Duodenal mucosa (tissue), 2 donors: ENCODE measurements around the gene RTN3.

Source experiments
- H3K27ac ChIP-seq: one replicate; pipeline ENCODE4 v1.7.0; 2013; ENCODE audit warnings: low read depth, low read length
- H3K27me3 ChIP-seq, 2 donors: one replicate each; pipeline ENCODE4 v1.7.0; 2013; ENCODE audit warnings: low read length in 2 of 2, control low read depth in 1 of 2; ENCODE audit not compliant: insufficient read depth in 2 of 2, control insufficient read depth in 1 of 2
- H3K36me3 ChIP-seq, 2 donors: one replicate each; pipeline ENCODE4 v1.7.0; 2013; ENCODE audit warnings: low read length in 2 of 2, control low read depth in 1 of 2; ENCODE audit not compliant: insufficient read depth in 2 of 2, control insufficient read depth in 1 of 2
- H3K4me1 ChIP-seq, 2 donors: one replicate each; pipeline ENCODE4 v1.7.0; 2013; ENCODE audit warnings: low read length in 2 of 2, control low read depth in 1 of 2; ENCODE audit not compliant: insufficient read depth in 2 of 2, control insufficient read depth in 1 of 2
- H3K4me3 ChIP-seq, 2 donors: one replicate each; pipeline ENCODE4 v1.7.0; 2013; ENCODE audit warnings: low read length in 2 of 2, low read depth in 1 of 2
- H3K9ac ChIP-seq, 2 donors: one replicate each; pipeline ENCODE4 v1.7.0; 2013; ENCODE audit warnings: low read length in 2 of 2, low read depth in 1 of 2
- H3K9me3 ChIP-seq, 2 donors: one replicate each; pipeline ENCODE4 v1.7.0; 2013; ENCODE audit warnings: low read length in 2 of 2, control low read depth in 1 of 2; ENCODE audit not compliant: control insufficient read depth in 1 of 2

Gene RTN3

DNA sequence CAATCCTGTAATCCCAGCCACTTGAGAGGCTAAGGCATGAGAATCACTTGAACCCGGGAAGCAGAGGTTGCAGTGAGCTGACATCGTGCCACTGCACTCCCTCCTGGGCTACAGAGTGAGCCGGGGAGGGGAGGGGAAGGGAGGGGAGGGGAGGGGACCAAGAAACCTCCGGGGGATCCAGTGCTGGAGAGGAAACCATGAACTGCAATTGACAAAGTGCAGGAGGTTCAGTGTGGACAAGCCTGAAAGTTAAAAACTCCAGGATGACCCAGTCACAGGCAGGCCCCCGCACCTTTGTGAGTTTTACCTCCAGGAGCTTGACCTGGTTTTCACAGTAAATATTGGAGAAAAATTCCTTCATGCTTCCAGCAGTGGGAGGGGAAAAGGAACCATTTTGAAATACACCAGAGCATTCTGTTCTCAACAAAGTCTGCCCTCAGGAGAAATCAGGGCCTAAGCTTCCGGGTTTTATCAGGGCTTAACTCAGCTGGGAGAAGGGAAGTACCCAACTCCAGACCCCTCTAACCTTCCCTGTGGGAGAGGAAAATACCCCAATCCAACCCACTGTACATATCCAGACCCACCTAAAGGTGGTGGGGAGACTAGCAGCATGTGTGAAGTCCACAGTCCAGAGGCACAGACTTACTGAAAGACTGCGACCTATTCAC lies 102.8 kb downstream of the RTN3 start:
- Histone ChIP-seq H3K4me3 (no peak overlapping the region), H3K9me3 (no peaks in the 10 kb centered on the region), H3K4me1 (no peaks in the 10 kb centered on the region), H3K9ac (no peak overlapping the region), H3K36me3 (no peaks in the 10 kb centered on the region), H3K27me3 (no peaks in the 10 kb centered on the region), H3K27ac (no peak overlapping the region)

DNA sequence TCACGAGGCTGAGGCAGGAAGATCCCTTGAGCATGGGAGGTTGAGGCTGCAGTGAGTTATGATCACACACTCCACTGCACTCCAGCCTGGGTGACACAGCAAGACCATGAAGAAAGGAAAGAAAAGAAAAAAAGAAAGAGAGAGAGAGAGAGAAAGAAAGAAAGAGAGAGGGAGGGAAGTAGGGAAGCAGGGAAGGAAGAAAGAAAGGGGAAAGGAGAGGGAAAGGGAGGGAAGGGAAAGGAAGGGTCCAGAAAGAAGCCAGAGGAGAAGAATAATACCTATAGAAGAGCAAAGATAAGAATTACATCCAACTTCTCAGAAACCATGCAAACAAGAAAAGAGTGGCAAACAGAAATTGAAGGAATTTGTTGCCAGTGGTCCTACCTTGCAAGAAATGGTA lies 104.5 kb downstream of the RTN3 start:
- Histone ChIP-seq H3K4me1 (no peaks in the 10 kb centered on the region), H3K9ac (no peak overlapping the region)

DNA sequence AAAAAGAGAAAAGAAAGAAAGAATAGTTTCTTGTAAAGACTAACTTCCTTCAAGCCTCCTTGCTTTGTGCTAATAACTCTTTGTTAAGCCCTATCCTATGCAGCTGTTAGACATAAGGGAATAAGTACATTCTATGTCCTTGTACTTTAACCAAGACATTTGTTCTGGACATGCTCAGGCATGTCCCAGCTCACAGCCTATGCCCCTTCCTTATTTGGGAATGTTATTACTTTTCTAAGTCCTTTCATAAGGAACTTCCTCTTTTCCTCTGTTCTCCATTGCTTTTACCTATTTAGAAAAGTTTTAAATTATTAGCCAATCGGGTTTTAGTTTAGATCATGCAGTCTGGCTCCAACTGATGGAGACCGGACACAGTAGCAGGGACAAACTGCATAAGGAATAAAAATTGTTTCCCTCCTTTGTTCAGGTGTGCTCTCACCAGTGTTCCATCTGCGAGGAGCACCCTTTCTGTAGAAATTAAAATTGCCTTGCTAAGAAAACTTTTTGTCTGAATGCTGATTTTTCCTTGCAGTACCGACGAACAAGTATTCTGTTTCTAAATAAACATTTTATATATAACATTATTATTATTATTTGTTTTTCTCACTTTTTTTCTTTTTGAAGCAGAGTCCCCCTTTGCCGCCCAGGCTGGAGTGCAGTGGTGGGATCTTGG lies 110.3 kb downstream of the RTN3 start:
- H3K4me3 ChIP-seq: no peak overlapping the region
- H3K27me3 ChIP-seq: no peaks in the 10 kb centered on the region
- no peaks in the 10 kb centered on the region for H3K4me1 ChIP-seq
- no peak overlapping the region for H3K27ac ChIP-seq
- H3K36me3 ChIP-seq: no peaks in the 10 kb centered on the region
- H3K9ac ChIP-seq: no peak overlapping the region
- H3K9me3 ChIP-seq: peaks cover 0 to 6% of the 10 kb centered on the region in 2 donors

More for the DNA sequence above, 104.5 kb downstream of the RTN3 start:
- H3K27me3 ChIP-seq: no peaks in the 10 kb centered on the region
- no peak overlapping the region for H3K27ac ChIP-seq
- no peaks in the 10 kb centered on the region for H3K9me3 ChIP-seq
- H3K36me3 ChIP-seq: no peaks in the 10 kb centered on the region
- no peak overlapping the region for H3K4me3 ChIP-seq

DNA sequence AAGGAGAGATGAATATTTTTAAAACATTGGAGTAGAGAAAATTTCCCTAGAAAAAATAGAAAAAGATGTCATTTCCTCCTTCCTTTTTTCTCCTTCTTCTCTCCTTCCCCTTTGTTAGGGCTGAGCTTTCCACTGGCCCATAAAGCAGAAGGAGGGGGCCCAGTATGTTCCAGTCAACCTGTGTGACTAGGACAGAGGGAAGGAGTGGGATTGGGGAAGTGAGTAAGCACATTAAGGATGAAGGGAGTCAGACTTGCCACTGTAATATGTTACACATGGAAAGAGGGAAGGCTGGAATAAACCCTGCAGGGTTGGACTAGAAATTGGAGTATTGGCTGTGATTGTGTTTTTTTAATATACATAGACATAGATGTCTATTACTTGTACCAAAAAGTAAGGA lies 111.9 kb downstream of the RTN3 start:
- Histone ChIP-seq H3K4me3 (no peak overlapping the region), H3K9me3 (peaks cover 0 to 6% of the 10 kb centered on the region in 2 donors), H3K9ac (no peak overlapping the region), H3K36me3 (no peaks in the 10 kb centered on the region), H3K27me3 (no peaks in the 10 kb centered on the region), H3K27ac (no peak overlapping the region), H3K4me1 (no peaks in the 10 kb centered on the region)

DNA sequence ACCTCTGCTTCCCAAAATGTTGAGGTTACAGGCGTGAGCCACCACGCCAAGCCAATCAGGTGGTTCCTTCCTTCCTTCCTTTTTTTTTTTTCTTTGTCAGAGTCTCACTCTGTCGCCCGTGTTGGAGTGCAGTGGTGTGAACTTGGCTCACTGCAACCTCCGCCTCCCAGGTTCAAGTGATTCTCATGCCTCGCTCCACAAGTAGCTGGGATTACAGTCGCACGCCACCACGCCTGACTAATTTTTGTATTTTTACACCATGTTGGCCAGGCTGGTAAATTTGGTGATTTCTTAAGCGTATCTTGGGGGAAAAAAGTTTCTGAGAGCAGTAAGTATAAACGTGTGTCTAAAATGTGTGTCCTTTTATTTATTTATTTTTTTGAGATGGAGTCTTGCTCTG lies 113.8 kb downstream of the RTN3 start:
- no peaks in the 10 kb centered on the region for H3K27me3 ChIP-seq
- no peaks in the 10 kb centered on the region for H3K36me3 ChIP-seq
- peaks cover 0 to 6% of the 10 kb centered on the region in 2 donors for H3K9me3 ChIP-seq
- H3K4me1 ChIP-seq: no peaks in the 10 kb centered on the region
- H3K27ac ChIP-seq: no peak overlapping the region
- H3K4me3 ChIP-seq: no peak overlapping the region
- H3K9ac ChIP-seq: no peak overlapping the region

DNA sequence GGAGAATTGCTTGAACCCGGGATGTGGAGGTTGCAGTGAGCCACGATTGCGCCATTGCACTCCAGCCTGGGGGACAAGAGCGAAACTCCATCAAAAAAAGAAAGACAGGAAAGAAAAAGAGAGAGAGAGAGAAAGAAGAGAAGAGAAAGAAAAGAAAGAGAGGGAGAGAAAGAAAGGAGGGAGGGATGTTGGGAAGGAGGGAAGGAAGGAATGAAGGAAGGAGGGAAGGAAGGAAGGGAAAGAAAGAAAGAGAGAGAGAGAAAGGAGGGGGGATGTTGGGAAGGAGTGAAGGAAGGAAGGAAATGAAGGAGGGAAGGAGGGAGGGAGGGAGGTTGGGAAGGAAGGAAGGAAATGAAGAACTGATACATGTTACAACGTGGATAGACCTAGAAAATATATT lies 119.6 kb downstream of the RTN3 start:
- Histone ChIP-seq H3K27me3 (no peaks in the 10 kb centered on the region), H3K36me3 (no peaks in the 10 kb centered on the region), H3K27ac (no peak overlapping the region), H3K4me3 (no peak overlapping the region), H3K9ac (no peak overlapping the region), H3K9me3 (no peaks in the 10 kb centered on the region), H3K4me1 (peaks cover 0 to 16% of the 10 kb centered on the region in 2 donors)

DNA sequence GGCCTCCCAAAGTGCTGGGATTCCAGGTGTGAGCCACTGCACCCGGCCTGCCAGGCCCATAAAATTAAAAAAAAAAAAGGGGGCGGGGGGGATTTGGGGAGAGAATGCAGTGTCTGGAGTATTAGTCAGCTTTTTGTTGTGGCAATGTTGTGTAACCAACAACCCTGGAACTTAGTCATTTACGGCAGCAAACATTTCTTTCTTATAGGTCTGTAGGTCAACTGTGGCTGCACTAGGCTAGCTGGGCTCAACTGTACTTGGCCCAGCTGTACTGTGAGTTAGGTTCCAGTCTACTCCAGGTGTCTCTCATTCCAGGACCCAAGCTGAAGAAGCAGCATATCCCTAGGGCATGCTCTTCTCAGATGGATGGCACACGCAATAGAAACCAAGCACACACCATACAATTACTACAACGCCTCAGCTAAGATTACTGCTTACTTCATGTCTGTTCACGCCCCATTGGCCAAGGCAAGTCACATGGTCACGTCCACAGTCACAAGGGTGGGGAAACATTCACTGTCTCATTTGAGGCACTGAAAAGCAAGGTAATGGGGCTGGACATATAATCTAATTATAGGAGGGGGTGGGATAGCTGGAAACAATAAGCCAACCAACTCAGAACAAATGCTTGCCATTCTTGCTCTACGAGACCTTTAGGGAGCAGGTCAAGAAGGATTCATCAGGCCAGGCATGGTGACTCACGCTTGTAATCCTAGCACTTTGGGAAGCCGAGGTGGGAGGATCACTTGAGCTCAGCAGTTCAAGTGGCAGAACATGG lies 121.5 kb downstream of the RTN3 start:
- H3K27ac ChIP-seq: no peak overlapping the region
- H3K4me3 ChIP-seq: no peak overlapping the region
- H3K9me3 ChIP-seq: no peaks in the 10 kb centered on the region
- H3K27me3 ChIP-seq: no peaks in the 10 kb centered on the region
- peaks cover 0 to 16% of the 10 kb centered on the region in 2 donors for H3K4me1 ChIP-seq
- H3K9ac ChIP-seq: no peak overlapping the region
- H3K36me3 ChIP-seq: no peaks in the 10 kb centered on the region

DNA sequence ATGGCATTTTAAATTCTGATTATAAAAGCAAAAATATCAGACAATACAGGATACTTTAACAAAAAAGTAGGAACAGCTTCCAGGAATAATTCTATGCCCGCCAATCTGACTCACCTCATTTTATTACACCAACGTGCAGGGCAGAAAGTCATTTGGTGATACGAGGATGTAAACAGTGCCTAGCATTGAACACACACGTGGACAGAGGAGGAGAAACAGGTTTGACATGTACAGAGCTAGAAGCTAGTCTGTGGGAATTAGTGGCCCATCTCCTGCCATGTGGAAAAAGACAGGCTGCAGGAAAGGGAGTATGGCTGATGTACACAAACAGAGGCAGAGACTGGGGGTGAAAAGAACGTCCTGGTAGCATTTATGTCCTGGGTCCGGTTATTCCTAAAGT lies 123.0 kb downstream of the RTN3 start:
- Histone ChIP-seq H3K27ac (no peak overlapping the region), H3K9ac (no peak overlapping the region), H3K27me3 (no peaks in the 10 kb centered on the region), H3K9me3 (no peaks in the 10 kb centered on the region), H3K4me1 (peaks cover 0 to 16% of the 10 kb centered on the region in 2 donors), H3K4me3 (no peak overlapping the region), H3K36me3 (no peaks in the 10 kb centered on the region)

DNA sequence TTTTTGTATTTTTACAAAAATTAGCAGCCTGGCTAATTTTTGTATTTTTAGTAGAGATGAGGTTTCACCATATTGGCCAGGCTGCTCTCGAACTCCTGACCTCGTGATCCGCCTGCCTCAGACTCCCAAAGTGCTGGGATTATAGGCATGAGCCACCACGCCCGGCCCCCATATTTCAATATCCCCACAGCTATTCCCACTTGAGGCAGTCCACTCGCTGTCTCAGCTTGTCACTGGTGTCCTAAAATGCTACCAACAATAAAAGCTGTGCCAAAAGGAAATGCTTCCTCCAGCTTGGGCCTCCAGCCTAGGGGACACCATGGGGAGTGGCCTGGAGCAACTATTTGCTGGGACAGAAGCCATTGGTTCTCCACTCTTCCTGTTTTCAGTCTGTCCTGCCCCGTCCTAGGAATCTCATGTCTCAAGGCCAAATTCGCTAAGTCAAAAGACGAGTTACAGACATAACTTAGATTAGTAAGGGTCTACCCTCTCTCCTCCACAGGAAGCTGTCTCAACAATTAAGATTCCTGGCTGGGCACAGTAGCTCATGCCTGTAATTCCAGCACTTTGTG lies 124.6 kb downstream of the RTN3 start:
- no peak overlapping the region for H3K9ac ChIP-seq
- no peaks in the 10 kb centered on the region for H3K36me3 ChIP-seq
- H3K27ac ChIP-seq: no peak overlapping the region
- no peaks in the 10 kb centered on the region for H3K27me3 ChIP-seq
- no peak overlapping the region for H3K4me3 ChIP-seq
- peaks cover 0 to 16% of the 10 kb centered on the region in 2 donors for H3K4me1 ChIP-seq
- H3K9me3 ChIP-seq: no peaks in the 10 kb centered on the region
